Right lobe of liver (tissue), 6 donors: ENCODE results near the gene PLCB4. TPM values are rescaled to one million over a fixed set of nuclear protein-coding genes. Genes with fewer than 3 reads are reported as not detected.

Source experiments
- ATAC-seq, 4 donors: fragments of 200-7000 bp; cut with Tn5 transposase; one replicate each; pipeline ENCODE4 v1.9.1; 2020; ENCODE audit warnings: mild to moderate bottlenecking in 4 of 4, moderate library complexity in 4 of 4
- DNase-seq, 3 donors: peaks; one replicate each; pipeline ENCODE4 v3.0.0-alpha.2; 2020
- H3K27ac ChIP-seq, 3 donors: fragments of 200-600 bp; one replicate each; pipeline ENCODE4 v1.8.0; 2022
- H3K27me3 ChIP-seq, 2 donors: fragments of 200-600 bp; one replicate each; pipeline ENCODE4 v1.8.0; 2022
- H3K36me3 ChIP-seq, 4 donors: fragments of 200-600 bp; sonication (generic) in 1 of 4; one replicate each; pipeline versions ENCODE4 v1.5.1 to v1.8.0; 2017 to 2022; ENCODE audit warnings: control low read depth in 1 of 4
- H3K4me1 ChIP-seq, 4 donors: fragments of 200-600 bp; sonication (generic) in 1 of 4; one replicate each; pipeline versions ENCODE4 v1.5.1 to v1.8.0; 2017 to 2022; ENCODE audit warnings: control low read depth in 1 of 4
- H3K4me3 ChIP-seq, 3 donors: fragments of 200-600 bp; one replicate each; pipeline ENCODE4 v1.8.0; 2022
- H3K9me3 ChIP-seq, 4 donors: fragments of 200-600 bp; sonication (generic) in 1 of 4; one replicate each; pipeline versions ENCODE4 v1.5.1 to v1.8.0; 2017 to 2022; ENCODE audit warnings: control low read depth in 1 of 4
- CTCF ChIP-seq, 4 donors: fragments of 200-600 bp in 3 of 4; fragments of 450-650 bp in 1 of 4; IDR thresholded peaks; one replicate each; pipeline versions ENCODE4 v1.5.1 to v1.8.0; 2016 to 2022; ENCODE audit warnings: antibody characterized with exemption in 4 of 4, mild to moderate bottlenecking in 2 of 4
- POLR2A ChIP-seq: fragments of 450-650 bp; IDR thresholded peaks from one replicate; pipeline ENCODE4 v1.6.1; 2017; ENCODE audit warnings: antibody characterized with exemption, mild to moderate bottlenecking
- WGBS: methylation state at CpG from one replicate; pipeline ENCODE4 v1.1.6; 2018; ENCODE audit warnings: low coverage, low lambda C conversion rate; ENCODE audit not compliant: insufficient coverage; ENCODE audit errors: missing lambda C conversion rate; 5-methylcytosine and 5-hydroxymethylcytosine counted together
- intact Hi-C, 2 donors: fragments of 100-400 bp; cut with DNase I; formaldehyde crosslinking; loops; one replicate each; pipeline versions ENCODE4 v1.11.2 to v1.14.1; 2022
- total RNA-seq, 6 experiments: library from RNA; depleted of rRNA in 2 of 6; stranded (reverse); fragments of >200 nt in 2 of 6; fragmentation: NEBNext Ultra II Directional in 3 of 6; extraction: Animal tissue kit (Norgen Biotek cat#: 25700) in 3 of 6; gene quantifications; one replicate each; pipeline versions ENCODE4 v1.1.0 to v1.2.4, GENCODE V29; 2016 to 2023
- donor health status: DM: no; HTN: yes; CAD: no.
- donor health status: DM: no; HTN: no; CAD: no.
- donor health status: DM: no; HTN: no; CAD: no.
- donor health status: DM: no; HTN: yes; CAD: no.
- donor health status: DM: no; HTN: yes; CAD: no.

PLCB4 gene
- total RNA-seq, 6 experiments from 2014 or later: 0.04 to 0.20 (median 0.15) TPM

GRCh38 chr20:9358001-9358400 is 289.1 kb downstream of the PLCB4 start:
- Histone ChIP-seq H3K4me1 (no peaks in the 10 kb centered on the region), H3K9me3 (no peaks in the 10 kb centered on the region), H3K36me3 (no peaks in the 10 kb centered on the region), H3K27me3 (no peaks in the 10 kb centered on the region), H3K4me3 (no peak overlapping the region), H3K27ac (no peak overlapping the region)
- 53% methylated on average over 2 of the region's 2 CpGs for WGBS
- intact Hi-C loops: no loop called here
- TF ChIP-seq POLR2A (no peak), CTCF (IDR thresholded peaks at IDR 0.05) (no peak)
- DNase-seq (no peak), ATAC-seq (no peak)

- TF ChIP-seq CTCF (IDR thresholded peaks at IDR 0.05) (peak; percentile 38 to 50 (median 40)), POLR2A (no peak)
- Histone ChIP-seq H3K27ac (no peak overlapping the region), H3K9me3 (no peaks in the 10 kb centered on the region), H3K4me3 (no peak overlapping the region), H3K36me3 (no peaks in the 10 kb centered on the region), H3K4me1 (no peaks in the 10 kb centered on the region), H3K27me3 (no peaks in the 10 kb centered on the region)
- WGBS: 24% methylated on average over 10 of the region's 14 CpGs
- intact Hi-C loops: no loop called here
- no peak for DNase-seq
- ATAC-seq: peak; percentile 36 to 73 (median 50)
Measured at GRCh38 chr20:9359561-9360308, 290.8 kb downstream of the PLCB4 start.

GRCh38 chr20:9360431-9360830 is 291.5 kb downstream of the PLCB4 start:
- 41% methylated on average over 1 of the region's 1 CpG for WGBS
- DNase-seq (no peak), ATAC-seq (no peak)
- no peak overlapping the region for H3K4me3 ChIP-seq
- no peaks in the 10 kb centered on the region for H3K9me3 ChIP-seq
- H3K4me1 ChIP-seq: no peaks in the 10 kb centered on the region
- intact Hi-C loops: no loop called here
- no peaks in the 10 kb centered on the region for H3K27me3 ChIP-seq
- H3K27ac ChIP-seq: no peak overlapping the region
- no peak for TF ChIP-seq POLR2A
- TF ChIP-seq CTCF (IDR thresholded peaks at IDR 0.05): no peak
- H3K36me3 ChIP-seq: no peaks in the 10 kb centered on the region

- no peak for TF ChIP-seq POLR2A
- no peak for TF ChIP-seq CTCF (IDR thresholded peaks at IDR 0.05)
- ATAC-seq (no peak), DNase-seq (no peak)
- no peaks in the 10 kb centered on the region for H3K4me1 ChIP-seq
- no peak overlapping the region for H3K27ac ChIP-seq
- H3K4me3 ChIP-seq: no peak overlapping the region
- H3K27me3 ChIP-seq: no peaks in the 10 kb centered on the region
- H3K9me3 ChIP-seq: no peaks in the 10 kb centered on the region
- H3K36me3 ChIP-seq: no peaks in the 10 kb centered on the region
- intact Hi-C loops: no loop called here
- WGBS: 67% methylated on average over 2 of the region's 2 CpGs
Measured at GRCh38 chr20:9363673-9364072, 294.8 kb downstream of the PLCB4 start.

- Histone ChIP-seq H3K27ac (no peak overlapping the region), H3K4me3 (no peak overlapping the region), H3K27me3 (no peaks in the 10 kb centered on the region), H3K9me3 (no peaks in the 10 kb centered on the region), H3K36me3 (no peaks in the 10 kb centered on the region), H3K4me1 (no peaks in the 10 kb centered on the region)
- ATAC-seq: no peak
- no peak for TF ChIP-seq CTCF (IDR thresholded peaks at IDR 0.05)
- no peak for TF ChIP-seq POLR2A
- no peak for DNase-seq
- intact Hi-C loops: no loop called here
Measured at GRCh38 chr20:9367328-9367727, 298.4 kb downstream of the PLCB4 start.
